ENCODE results near the gene SNCA.

SNCA gene

GRCh38 chr4:89753601-89754066 is 83.3 kb downstream of the SNCA start:
- no peak for DNase-seq (ENCODE audit: low spot score)

- DNase-seq (ENCODE audit: low spot score), result no peak
Measured at GRCh38 chr4:89752932-89753598, 83.9 kb downstream of the SNCA start.

- DNase-seq (ENCODE audit: low spot score), result no peak
Measured at GRCh38 chr4:89751416-89751815, 85.5 kb downstream of the SNCA start.

- DNase-seq (ENCODE audit: low spot score), result no peak
Measured at GRCh38 chr4:89746377-89746776, 90.6 kb downstream of the SNCA start.

GRCh38 chr4:89745708-89746107 is 91.3 kb downstream of the SNCA start:
- no peak for DNase-seq (ENCODE audit: low spot score)

- DNase-seq (ENCODE audit: low spot score), result no peak
Measured at GRCh38 chr4:89744914-89745313, 92.0 kb downstream of the SNCA start.

GRCh38 chr4:89741768-89742167 is 95.2 kb downstream of the SNCA start:
- DNase-seq (ENCODE audit: low spot score), result no peak

GRCh38 chr4:89739311-89739988 is 97.5 kb downstream of the SNCA start:
- DNase-seq (ENCODE audit: low spot score), result no peak

GRCh38 chr4:89737888-89738287 is 99.1 kb downstream of the SNCA start:
- DNase-seq (ENCODE audit: low spot score), result no peak

GRCh38 chr4:89733946-89734345 is 103.0 kb downstream of the SNCA start:
- DNase-seq (ENCODE audit: low spot score), result no peak

- DNase-seq (ENCODE audit: low spot score), result no peak
Measured at GRCh38 chr4:89727238-89727637, 109.7 kb downstream of the SNCA start.

GRCh38 chr4:89725268-89725667 is 111.7 kb downstream of the SNCA start:
- DNase-seq (ENCODE audit: low spot score), result no peak

- DNase-seq (ENCODE audit: low spot score), result no peak
Measured at GRCh38 chr4:89724716-89725115, 112.2 kb downstream of the SNCA start.

GRCh38 chr4:89723096-89723495 is 113.9 kb downstream of the SNCA start:
- no peak for DNase-seq (ENCODE audit: low spot score)

- no peak for DNase-seq (ENCODE audit: low spot score)
Measured at GRCh38 chr4:89722517-89722916, 114.4 kb downstream of the SNCA start.

- DNase-seq (ENCODE audit: low spot score), result no peak
Measured at GRCh38 chr4:89720981-89721380, 116.0 kb downstream of the SNCA start.

- no peak for DNase-seq (ENCODE audit: low spot score)
Measured at GRCh38 chr4:89719536-89720090, 117.3 kb downstream of the SNCA start.

GRCh38 chr4:89716893-89717292 is 120.1 kb downstream of the SNCA start:
- DNase-seq (ENCODE audit: low spot score), result no peak

- DNase-seq (ENCODE audit: low spot score), result no peak
Measured at GRCh38 chr4:89715631-89716030, 121.3 kb downstream of the SNCA start.

GRCh38 chr4:89712827-89713226 is 124.1 kb downstream of the SNCA start:
- no peak for DNase-seq (ENCODE audit: low spot score)

- no peak for DNase-seq (ENCODE audit: low spot score)
Measured at GRCh38 chr4:89712141-89712540, 124.8 kb downstream of the SNCA start.

GRCh38 chr4:89708903-89709421 is 128.0 kb downstream of the SNCA start:
- DNase-seq (ENCODE audit: low spot score), result no peak

- DNase-seq (ENCODE audit: low spot score), result no peak
Measured at GRCh38 chr4:89707467-89707866, 129.5 kb downstream of the SNCA start.
